Gastrocnemius medialis (tissue), 4 donors: ENCODE measurements around the gene ELF1. TPM values are rescaled to one million over a fixed set of nuclear protein-coding genes. Genes with fewer than 3 reads are reported as not detected.

ENCODE experiments used
- ATAC-seq, 2 donors: fragments of 150-250 bp; one replicate each; pipeline ENCODE4 v1.9.1; 2016
- DNase-seq, 2 donors: peaks; one replicate each; pipeline ENCODE4 v3.0.0-alpha.2; 2019
- H3K27ac ChIP-seq, 4 donors: fragments of 200-600 bp; sonication (generic); 1 replicate in 1 of 4; 2 replicates in 3 of 4; pipeline ENCODE4 v1.5.1; 2016 to 2018; ENCODE audit warnings: mild to moderate bottlenecking in 2 of 4, moderate library complexity in 1 of 4
- H3K27me3 ChIP-seq, 3 donors: fragments of 200-600 bp; sonication (generic) in 2 of 3; 1 replicate in 1 of 3; 2 replicates in 2 of 3; pipeline versions ENCODE4 v1.5.1 to v1.6.0; 2016 to 2019; ENCODE audit warnings: mild to moderate bottlenecking in 1 of 3, moderate library complexity in 1 of 3
- H3K36me3 ChIP-seq, 2 donors: fragments of 200-600 bp; sonication (generic) in 1 of 2; one replicate each; pipeline ENCODE4 v1.5.1; 2017 to 2018
- H3K4me1 ChIP-seq, 2 donors: fragments of 200-600 bp; sonication (generic) in 1 of 2; one replicate each; pipeline ENCODE4 v1.5.1; 2016 to 2017; ENCODE audit warnings: mild to moderate bottlenecking in 2 of 2
- H3K4me3 ChIP-seq, 4 donors: fragments of 200-600 bp; sonication (generic) in 3 of 4; 1 replicate in 1 of 4; 2 replicates in 3 of 4; pipeline ENCODE4 v1.5.1; 2016 to 2019; ENCODE audit warnings: mild to moderate bottlenecking in 2 of 4
- H3K9me3 ChIP-seq, 3 donors: fragments of 200-600 bp; sonication (generic) in 2 of 3; 1 replicate in 1 of 3; 2 replicates in 2 of 3; pipeline ENCODE4 v1.5.1; 2016 to 2019
- CTCF ChIP-seq, 5 experiments: fragments of 450-650 bp in 3 of 5; fragments of 200-600 bp in 2 of 5; sonication (generic) in 2 of 5; IDR thresholded peaks in 4 of 5; conservative IDR thresholded peaks in 1 of 5; 1 replicate in 4 of 5; 2 replicates in 1 of 5; pipeline ENCODE4 v1.5.1; 2016 to 2019; ENCODE audit warnings: antibody characterized with exemption in 5 of 5, mild to moderate bottlenecking in 3 of 5, moderate library complexity in 3 of 5
- POLR2A ChIP-seq, 2 donors: fragments of 450-650 bp; IDR thresholded peaks; one replicate each; pipeline ENCODE4 v1.6.1; 2017; ENCODE audit warnings: antibody characterized with exemption in 2 of 2, mild to moderate bottlenecking in 2 of 2, moderate library complexity in 2 of 2
- in situ Hi-C, 4 donors: fragments of 200-750 bp; cut with MboI; loops; one replicate each; pipeline versions ENCODE4 v1.15.0 to v1.8.0; 2017; ENCODE audit warnings: low sequenced_read_pairs in 4 of 4
- intact Hi-C: fragments of 100-400 bp; cut with DNase I; formaldehyde crosslinking; loops from one replicate; pipeline ENCODE4 v1.15.1; 2023; ENCODE audit warnings: low total_unique reads
- total RNA-seq, 4 donors: library from RNA; depleted of rRNA; stranded (reverse); fragments of >200 nt; gene quantifications; one replicate each; pipeline versions ENCODE4 v1.1.0 to v1.2.3, GENCODE V29; 2016

The ELF1 gene
- total RNA-seq, 4 donors from 2014 or later = 24.8 to 48.7 (median 33.7) TPM

- intact Hi-C loops = no loop called here
- H3K36me3 ChIP-seq = no peaks in the 10 kb centered on the region
- DNase-seq (no peak), ATAC-seq (no peak)
- peaks cover 12 to 22% of the 10 kb centered on the region in 2 donors for H3K4me1 ChIP-seq
- no peak overlapping the region for H3K4me3 ChIP-seq
- no peak overlapping the region for H3K27ac ChIP-seq
- no peaks in the 10 kb centered on the region for H3K9me3 ChIP-seq
- in situ Hi-C loops = no loop called here
- H3K27me3 ChIP-seq = no peaks in the 10 kb centered on the region
- no peak for TF ChIP-seq CTCF (IDR thresholded peaks at IDR 0.05 in 4 of 5, conservative IDR thresholded peaks at IDR 0.05 in 1 of 5)
- no peak for TF ChIP-seq POLR2A (IDR thresholded peaks at IDR 0.05)
Measured at GRCh38 chr13:40996426-40997092, 22.6 kb downstream of the ELF1 start.

DNA sequence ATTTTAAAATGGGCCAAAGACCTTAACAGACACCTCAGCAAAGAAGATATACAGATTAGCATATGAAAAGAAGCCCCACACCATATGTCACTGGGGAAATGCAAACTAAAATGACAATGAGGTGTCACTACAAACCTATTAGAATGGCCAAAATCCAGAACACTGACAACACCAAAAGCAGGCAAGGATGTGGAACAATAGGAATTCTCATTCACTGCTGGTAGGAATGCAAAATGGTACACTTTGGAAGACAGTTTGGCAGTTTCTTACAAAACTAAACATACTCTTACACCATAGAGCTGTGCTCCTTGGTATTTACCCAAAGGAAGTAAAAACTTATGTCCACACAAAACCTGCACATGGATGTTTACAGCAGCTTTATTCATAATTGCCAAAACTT is 23.1 kb downstream of the ELF1 start:
- in situ Hi-C loops = no loop called here
- ATAC-seq (no peak), DNase-seq (no peak)
- H3K4me1 ChIP-seq = peaks cover 12 to 22% of the 10 kb centered on the region in 2 donors
- no peaks in the 10 kb centered on the region for H3K9me3 ChIP-seq
- TF ChIP-seq POLR2A (IDR thresholded peaks at IDR 0.05) (no peak), CTCF (IDR thresholded peaks at IDR 0.05 in 4 of 5, conservative IDR thresholded peaks at IDR 0.05 in 1 of 5) (no peak)
- intact Hi-C loops = no loop called here
- no peaks in the 10 kb centered on the region for H3K27me3 ChIP-seq
- no peak overlapping the region for H3K27ac ChIP-seq
- no peaks in the 10 kb centered on the region for H3K36me3 ChIP-seq
- H3K4me3 ChIP-seq = no peak overlapping the region

- no peaks in the 10 kb centered on the region for H3K27me3 ChIP-seq
- TF ChIP-seq POLR2A (IDR thresholded peaks at IDR 0.05) = no peak
- no peak for TF ChIP-seq CTCF (IDR thresholded peaks at IDR 0.05 in 4 of 5, conservative IDR thresholded peaks at IDR 0.05 in 1 of 5)
- H3K4me3 ChIP-seq = no peak overlapping the region
- intact Hi-C loops = no loop called here
- DNase-seq (no peak), ATAC-seq (no peak)
- in situ Hi-C loops = no loop called here
- H3K9me3 ChIP-seq = no peaks in the 10 kb centered on the region
- H3K27ac ChIP-seq = no peak overlapping the region
- H3K4me1 ChIP-seq = peaks cover 12 to 22% of the 10 kb centered on the region in 2 donors
- H3K36me3 ChIP-seq = no peaks in the 10 kb centered on the region
Measured at GRCh38 chr13:40994581-40995230, 24.4 kb downstream of the ELF1 start.

GRCh38 chr13:40993987-40994386 is 25.1 kb downstream of the ELF1 start:
- DNase-seq (no peak), ATAC-seq (no peak)
- H3K27me3 ChIP-seq = no peaks in the 10 kb centered on the region
- no peak overlapping the region for H3K4me3 ChIP-seq
- H3K36me3 ChIP-seq = no peaks in the 10 kb centered on the region
- H3K4me1 ChIP-seq = peaks cover 12 to 22% of the 10 kb centered on the region in 2 donors
- intact Hi-C loops (no loop called here), in situ Hi-C loops (no loop called here)
- H3K27ac ChIP-seq = no peak overlapping the region
- H3K9me3 ChIP-seq = no peaks in the 10 kb centered on the region
- no peak for TF ChIP-seq POLR2A (IDR thresholded peaks at IDR 0.05)
- TF ChIP-seq CTCF (IDR thresholded peaks at IDR 0.05 in 4 of 5, conservative IDR thresholded peaks at IDR 0.05 in 1 of 5) = no peak
